HepG2 (cell line): ENCODE data around the gene GALC. TPM values are rescaled to one million over a fixed set of nuclear protein-coding genes. Genes with fewer than 3 reads are reported as not detected.

Experiments
- AHDC1 ChIP-seq: sonication (generic); formaldehyde crosslinking; IDR thresholded peaks from 2 replicates; pipeline ENCODE4 v1.5.1; 2020; ENCODE audit warnings: mild to moderate bottlenecking, missing genetic modification reagents, borderline replicate concordance
- BATF2 ChIP-seq: sonication (generic); formaldehyde crosslinking; IDR thresholded peaks from 2 replicates; pipeline ENCODE4 v1.8.0; 2022; ENCODE audit warnings: mild to moderate bottlenecking, missing genetic modification reagents, moderate library complexity
- DMAP1 ChIP-seq: IDR thresholded peaks from 2 replicates; pipeline ENCODE4 v1.6.1; 2016
- ETV5 ChIP-seq: IDR thresholded peaks from 2 replicates; pipeline ENCODE4 v1.6.1; 2018; ENCODE audit warnings: missing biosample characterization, missing genetic modification reagents, inconsistent platforms, borderline replicate concordance
- HDAC1 ChIP-seq: sonication (generic); formaldehyde crosslinking; IDR thresholded peaks from 2 replicates; pipeline ENCODE4 v1.5.1; 2020; ENCODE audit warnings: mild to moderate bottlenecking, missing genetic modification reagents
- NFRKB ChIP-seq: fragments of 450-650 bp; IDR thresholded peaks from 2 replicates; pipeline ENCODE4 v1.6.1; 2017
- NPAS2 ChIP-seq: sonication (generic); formaldehyde crosslinking; IDR thresholded peaks from 2 replicates; pipeline ENCODE4 v1.8.0; 2022; ENCODE audit warnings: mild to moderate bottlenecking, missing genetic modification reagents, borderline replicate concordance
- PAXIP1 ChIP-seq: sonication (generic); formaldehyde crosslinking; conservative IDR thresholded peaks from 2 replicates; pipeline ENCODE4 v1.4.0; 2020; ENCODE audit warnings: mild to moderate bottlenecking, missing genetic modification reagents, moderate library complexity
- TBX2 ChIP-seq: sonication (generic); formaldehyde crosslinking; IDR thresholded peaks from 2 replicates; pipeline ENCODE4 v1.5.0; 2020; ENCODE audit warnings: missing genetic modification reagents, mild to moderate bottlenecking, borderline replicate concordance
- XBP1 ChIP-seq: sonication (generic); formaldehyde crosslinking; IDR thresholded peaks from 2 replicates; pipeline ENCODE4 v1.5.0; 2020; ENCODE audit warnings: missing genetic modification reagents
- ZMAT3 ChIP-seq: sonication (generic); formaldehyde crosslinking; conservative IDR thresholded peaks from 2 replicates; pipeline ENCODE4 v1.7.0; 2021; ENCODE audit warnings: missing genetic modification reagents
- ZNF17 ChIP-seq: sonication (generic); formaldehyde crosslinking; IDR thresholded peaks from 2 replicates; pipeline ENCODE4 v1.5.0; 2020; ENCODE audit warnings: mild to moderate bottlenecking, missing genetic modification reagents
- ZNF512B ChIP-seq: sonication (generic); formaldehyde crosslinking; IDR thresholded peaks from 2 replicates; pipeline ENCODE4 v1.5.1; 2020; ENCODE audit warnings: missing genetic modification reagents, mild to moderate bottlenecking, borderline replicate concordance
- ZNF597 ChIP-seq: sonication (generic); formaldehyde crosslinking; IDR thresholded peaks from 2 replicates; pipeline ENCODE4 v1.5.0; 2020; ENCODE audit warnings: missing genetic modification reagents
- ZNF878 ChIP-seq: sonication (generic); formaldehyde crosslinking; IDR thresholded peaks from 2 replicates; pipeline ENCODE4 v1.8.1; 2023; ENCODE audit warnings: mild to moderate bottlenecking, missing genetic modification reagents, moderate library complexity
- polyA plus RNA-seq, 8 experiments: library from polyadenylated mRNA; depleted of rRNA in 3 of 8; stranded (reverse) in 7 of 8; unstranded in 1 of 8; fragments of >200 nt; fragmentation: Illumina TruSeq in 4 of 8; extraction: Trizol in 4 of 8; gene quantifications; 2 replicates each; pipeline versions ENCODE4 v1.2.1 to v1.2.3, GENCODE V29; 2011 to 2016; ENCODE audit warnings: low read depth in 4 of 8, missing spikeins in 1 of 8, mixed read lengths in 1 of 8; ENCODE audit not compliant: insufficient read depth in 1 of 8
- total RNA-seq, 5 experiments: library from RNA; depleted of rRNA; stranded (reverse); fragments of >200 nt; fragmentation: Illumina TruSeq; extraction: Trizol; gene quantifications; 2 replicates each; pipeline ENCODE4 v1.2.3, GENCODE V29; 2016; ENCODE audit warnings: low read depth in 1 of 5

The GALC gene
- total and polyA plus RNA-seq, 2 of the 13 experiments (the other 11 are each of a cell fraction or from before 2014, with no cell fraction given) = not detected

GRCh38 chr14:88023658-88024187 is 30.7 kb upstream of the GALC start (continued):
- peak; percentile 52; the same call in 1 of the 2 replicates for TF ChIP-seq HDAC1 (CRISPR knock-in tag)
- TF ChIP-seq XBP1 (CRISPR knock-in tag) = no peak
- TF ChIP-seq ZNF17 (CRISPR knock-in tag) = no peak
- peak; percentile 48; the same call in 1 of the 2 replicates for TF ChIP-seq TBX2 (CRISPR knock-in tag)
- peak; percentile 79; the same call in 1 of the 2 replicates for TF ChIP-seq AHDC1
- peak; percentile 85 for TF ChIP-seq PAXIP1 (CRISPR knock-in tag)
- TF ChIP-seq NFRKB = no peak
- TF ChIP-seq DMAP1 (CRISPR knock-in tag) = 0 out of 2 replicates have a peak, but pooled peaks have one; percentile 9
- no peak for TF ChIP-seq ZNF512B (CRISPR knock-in tag)
- TF ChIP-seq NPAS2 (CRISPR knock-in tag) = no peak
- no peak for TF ChIP-seq ZNF597
- 0 out of 2 replicates have a peak, but pooled peaks have one; percentile 42 for TF ChIP-seq ZMAT3 (CRISPR knock-in tag)
- TF ChIP-seq ZNF878 = peak; percentile 51; the same call in 1 of the 2 replicates
- TF ChIP-seq BATF2 (CRISPR knock-in tag) = no peak
- peak; percentile 94; the same call in 1 of the 2 replicates for TF ChIP-seq ETV5 (CRISPR knock-in tag)
